GM12878 (cell line): ENCODE data around the gene NPFFR2.

Experiments
- CTCF ChIP-seq, 3 experiments: IDR thresholded peaks in 2 of 3; conservative IDR thresholded peaks in 1 of 3; 2 replicates each; pipeline ENCODE4 v1.5.1; 2011; ENCODE audit warnings: low read depth in 3 of 3, low read length in 3 of 3, mild to moderate bottlenecking in 3 of 3, control low read depth in 2 of 3, moderate library complexity in 2 of 3, inconsistent platforms in 1 of 3, mixed read lengths in 1 of 3; ENCODE audit not compliant: control insufficient read depth in 2 of 3, insufficient read depth in 1 of 3; ENCODE audit errors: extremely low read depth in 1 of 3
- EGR1 ChIP-seq, 2 experiments: IDR thresholded peaks; 1 replicate in 1 of 2; 2 replicates in 1 of 2; pipeline ENCODE4 v1.6.1; 2011 to 2012; ENCODE audit warnings: low read depth in 2 of 2, low read length in 2 of 2, borderline replicate concordance in 1 of 2, mild to moderate bottlenecking in 1 of 2, moderate library complexity in 1 of 2
- ELK1 ChIP-seq: IDR thresholded peaks from 2 replicates; pipeline ENCODE4 v1.6.1; 2012; ENCODE audit warnings: low read depth, low read length, improper control_type of control experiment
- EP300 ChIP-seq, 2 experiments: fragments of 150-350 bp in 1 of 2; IDR thresholded peaks; 2 replicates each; pipeline ENCODE4 v1.6.1; 2011 to 2012; ENCODE audit warnings: low read depth in 2 of 2, low read length in 2 of 2, borderline replicate concordance in 1 of 2, improper control_type of control experiment in 1 of 2, inconsistent platforms in 1 of 2; ENCODE audit not compliant: control insufficient read depth in 1 of 2
- HDAC2 ChIP-seq: fragments of 200-600 bp; sonication (generic); IDR thresholded peaks from 2 replicates; pipeline ENCODE4 v1.6.1; 2017
- JUND ChIP-seq: IDR thresholded peaks from 2 replicates; pipeline ENCODE4 v1.6.1; 2012; ENCODE audit warnings: low read depth, mild to moderate bottlenecking, low read length, improper control_type of control experiment, moderate library complexity
- PAX5 ChIP-seq: IDR thresholded peaks from 2 replicates; pipeline ENCODE4 v1.6.1; 2011; ENCODE audit warnings: low read depth, low read length, borderline replicate concordance
- POLR2AphosphoS5 ChIP-seq: IDR thresholded peaks from 2 replicates; pipeline ENCODE4 v1.6.1; 2011; ENCODE audit warnings: mild to moderate bottlenecking, low read length, inconsistent platforms
- REST ChIP-seq: IDR thresholded peaks from 2 replicates; pipeline ENCODE4 v1.6.1; 2012; ENCODE audit warnings: mild to moderate bottlenecking, low read depth, low read length
- RUNX3 ChIP-seq: IDR thresholded peaks from 2 replicates; pipeline ENCODE4 v1.6.1; 2012; ENCODE audit warnings: low read length, inconsistent platforms
- TARDBP ChIP-seq: IDR thresholded peaks from 2 replicates; pipeline ENCODE4 v1.6.1; 2016; ENCODE audit warnings: borderline replicate concordance
- YY1 ChIP-seq: IDR thresholded peaks from 2 replicates; pipeline ENCODE4 v1.6.1; 2011; ENCODE audit warnings: low read depth, mild to moderate bottlenecking, low read length

- TF ChIP-seq PAX5: no peak
- TF ChIP-seq REST: no peak
- no peak for TF ChIP-seq YY1
- no peak for TF ChIP-seq ELK1
- TF ChIP-seq RUNX3: no peak
- no peak for TF ChIP-seq EP300 (IDR thresholded peaks at IDR 0.05; ENCODE audit: borderline replicate concordance in 1 of 2, control insufficient read depth in 1 of 2, low read depth in 2 of 2, low read length in 2 of 2)
- TF ChIP-seq TARDBP: no peak
- TF ChIP-seq CTCF (IDR thresholded peaks at IDR 0.05 in 2 of 3, conservative IDR thresholded peaks at IDR 0.05 in 1 of 3; ENCODE audit: control insufficient read depth in 2 of 3, extremely low read depth in 1 of 3, insufficient read depth in 1 of 3, low read depth in 3 of 3, low read length in 3 of 3): no peak
- TF ChIP-seq POLR2AphosphoS5: no peak
- TF ChIP-seq HDAC2: no peak
- TF ChIP-seq JUND: no peak
- TF ChIP-seq EGR1 (IDR thresholded peaks at IDR 0.05; ENCODE audit: borderline replicate concordance in 1 of 2, low read depth in 2 of 2, low read length in 2 of 2): no peak
Observed at GRCh38 chr4:72128741-72129140, 96.9 kb downstream of the NPFFR2 start.
